ENCODE measurements around the gene SLC43A3. TPM values are rescaled to one million over a fixed set of nuclear protein-coding genes. Genes with fewer than 3 reads are reported as not detected.
A peak's percentile ranks its signal among the peaks of the same experiment; 100 is the strongest.

Gene SLC43A3
- total and polyA plus RNA-seq, 2 of the 4 experiments (the other 2 are of a cell fraction): 12.7 to 21.1 TPM

DNA sequence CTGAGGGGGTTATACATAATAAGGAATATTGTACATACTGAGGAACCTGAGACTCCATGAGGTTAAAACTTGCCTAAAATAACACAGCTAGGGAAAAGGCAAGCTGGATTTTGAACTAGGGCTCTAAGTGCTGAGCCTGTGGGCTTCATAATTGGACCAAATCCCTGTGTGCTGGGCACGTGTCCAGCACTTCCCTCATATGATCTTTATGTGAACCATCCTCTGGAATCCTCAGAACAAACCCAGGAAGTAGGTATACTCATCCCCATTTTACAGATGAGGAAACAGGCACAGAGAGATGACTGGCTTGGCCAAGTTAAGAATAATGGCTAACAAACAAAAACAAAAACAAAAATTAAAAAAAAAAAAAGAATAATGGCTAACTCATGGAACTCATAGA lies 48.3 kb upstream of the SLC43A3 start:
- TF ChIP-seq, protein P1, sequence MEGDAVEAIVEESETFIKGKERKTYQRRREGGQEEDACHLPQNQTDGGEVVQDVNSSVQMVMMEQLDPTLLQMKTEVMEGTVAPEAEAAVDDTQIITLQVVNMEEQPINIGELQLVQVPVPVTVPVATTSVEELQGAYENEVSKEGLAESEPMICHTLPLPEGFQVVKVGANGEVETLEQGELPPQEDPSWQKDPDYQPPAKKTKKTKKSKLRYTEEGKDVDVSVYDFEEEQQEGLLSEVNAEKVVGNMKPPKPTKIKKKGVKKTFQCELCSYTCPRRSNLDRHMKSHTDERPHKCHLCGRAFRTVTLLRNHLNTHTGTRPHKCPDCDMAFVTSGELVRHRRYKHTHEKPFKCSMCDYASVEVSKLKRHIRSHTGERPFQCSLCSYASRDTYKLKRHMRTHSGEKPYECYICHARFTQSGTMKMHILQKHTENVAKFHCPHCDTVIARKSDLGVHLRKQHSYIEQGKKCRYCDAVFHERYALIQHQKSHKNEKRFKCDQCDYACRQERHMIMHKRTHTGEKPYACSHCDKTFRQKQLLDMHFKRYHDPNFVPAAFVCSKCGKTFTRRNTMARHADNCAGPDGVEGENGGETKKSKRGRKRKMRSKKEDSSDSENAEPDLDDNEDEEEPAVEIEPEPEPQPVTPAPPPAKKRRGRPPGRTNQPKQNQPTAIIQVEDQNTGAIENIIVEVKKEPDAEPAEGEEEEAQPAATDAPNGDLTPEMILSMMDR (conservative IDR thresholded peaks at IDR 0.05; ENCODE audit: low read depth, low read length): no peak
- TF ChIP-seq NFE2L2 (IDR thresholded peaks at IDR 0.05; ENCODE audit: low read depth, low read length): no peak
- TF ChIP-seq RFX5 (IDR thresholded peaks at IDR 0.05; ENCODE audit: low read depth, low read length): no peak
- no peak for TF ChIP-seq CHD1 (IDR thresholded peaks at IDR 0.05; ENCODE audit: low read depth, low read length)
- TF ChIP-seq RCOR1 (IDR thresholded peaks at IDR 0.05; ENCODE audit: insufficient replicate concordance, low read length): no peak
- no peak for TF ChIP-seq FOS (IDR thresholded peaks at IDR 0.05; ENCODE audit: low read depth, low read length)
- no peak for TF ChIP-seq MAFK (IDR thresholded peaks at IDR 0.05; ENCODE audit: low read depth, low read length)
- no peak for TF ChIP-seq ELK1 (IDR thresholded peaks at IDR 0.05; ENCODE audit: borderline replicate concordance, low read depth, low read length)
- no peak for TF ChIP-seq MXI1 (IDR thresholded peaks at IDR 0.05; ENCODE audit: borderline replicate concordance, low read depth, low read length)
- TF ChIP-seq MAZ (IDR thresholded peaks at IDR 0.05; ENCODE audit: borderline replicate concordance, low read depth, low read length): no peak
- TF ChIP-seq RAD21 (IDR thresholded peaks at IDR 0.05; ENCODE audit: low read length): no peak
- TF ChIP-seq SMC3 (IDR thresholded peaks at IDR 0.05; ENCODE audit: low read depth, low read length): no peak
- no peak for TF ChIP-seq POLR2A (IDR thresholded peaks at IDR 0.05; ENCODE audit: low read depth, low read length)
- no peak for TF ChIP-seq CEBPB (IDR thresholded peaks at IDR 0.05; ENCODE audit: low read depth, low read length)
- TF ChIP-seq, protein P2, sequence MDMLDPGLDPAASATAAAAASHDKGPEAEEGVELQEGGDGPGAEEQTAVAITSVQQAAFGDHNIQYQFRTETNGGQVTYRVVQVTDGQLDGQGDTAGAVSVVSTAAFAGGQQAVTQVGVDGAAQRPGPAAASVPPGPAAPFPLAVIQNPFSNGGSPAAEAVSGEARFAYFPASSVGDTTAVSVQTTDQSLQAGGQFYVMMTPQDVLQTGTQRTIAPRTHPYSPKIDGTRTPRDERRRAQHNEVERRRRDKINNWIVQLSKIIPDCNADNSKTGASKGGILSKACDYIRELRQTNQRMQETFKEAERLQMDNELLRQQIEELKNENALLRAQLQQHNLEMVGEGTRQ (IDR thresholded peaks at IDR 0.05; ENCODE audit: low read depth, low read length): no peak
- TF ChIP-seq BHLHE40 (IDR thresholded peaks at IDR 0.05; ENCODE audit: low read depth, low read length): no peak
- Histone ChIP-seq H3K56ac (ENCODE audit: extremely low read depth, insufficient read depth, low read length) (no peak overlapping the region), H2BK5ac (ENCODE audit: low read depth, low read length, poor library complexity, severe bottlenecking) (no peak overlapping the region), H3K18ac (ENCODE audit: low read depth, low read length) (no peak overlapping the region), H3K4ac (ENCODE audit: low read depth, low read length) (no peak overlapping the region), H3K23ac (ENCODE audit: low read depth, low read length) (no peak overlapping the region), H3K4me1 (ENCODE audit: control insufficient read depth, insufficient read depth, low read length) (no peaks in the 10 kb centered on the region), H2BK120ac (ENCODE audit: low read depth, low read length) (no peak overlapping the region), H3K9me1 (ENCODE audit: insufficient read depth, low read length) (no peaks in the 10 kb centered on the region), H3K36me3 (ENCODE audit: control insufficient read depth, insufficient read depth, low read length) (no peaks in the 10 kb centered on the region), H3K14ac (replicated peaks; ENCODE audit: low read depth, low read length) (no peak overlapping the region), H3K9me3 (ENCODE audit: control insufficient read depth, insufficient read depth, low read length) (no peaks in the 10 kb centered on the region), H4K91ac (ENCODE audit: insufficient read depth, low read depth, low read length) (no peak overlapping the region), H2AK9ac (replicated peaks; ENCODE audit: low read depth, low read length, poor library complexity) (no peak overlapping the region), H4K5ac (ENCODE audit: low read depth, low read length) (no peak overlapping the region), H2BK20ac (ENCODE audit: low read depth, low read length) (no peak overlapping the region), H3K4me2 (ENCODE audit: low read depth, low read length) (no peak overlapping the region), H3K27me3 (ENCODE audit: control insufficient read depth, insufficient read depth, low read length) (peaks cover 33% of the 10 kb centered on the region), H2BK15ac (ENCODE audit: low read depth, low read length) (no peak overlapping the region), H2AK5ac (ENCODE audit: low read depth, low read length) (no peak overlapping the region), H4K8ac (ENCODE audit: low read depth in 2 of 2, low read length in 2 of 2) (no peak overlapping the region), H2AFZ (replicated peaks; ENCODE audit: low read length, poor library complexity) (no peak overlapping the region), H3K4me3 (ENCODE audit: insufficient read depth, low read depth, low read length) (no peak overlapping the region), H3K79me1 (ENCODE audit: low read depth in 1 of 2, low read length in 2 of 2) (no peaks in the 10 kb centered on the region), H4K20me1 (ENCODE audit: insufficient read depth, low read length) (no peaks in the 10 kb centered on the region; the same call in 1 of the 2 replicates), H3K27ac (ENCODE audit: insufficient read depth, low read length) (no peak overlapping the region), H3K9ac (ENCODE audit: low read depth, low read length) (no peak overlapping the region)
- intact Hi-C loops (cut with micrococcal nuclease): no loop called here
- no peak for ATAC-seq (ENCODE audit: low read depth)
- ChIA-PET POLR2A (ENCODE audit: unreplicated experiment) (interaction anchor here (0.6 kb wide), 1 partner anchor 16 kb away, joined by 9 read pairs; no protein-coding TSS in a partner anchor), CTCF (no interaction called here)
- no CpG with 5 or more reads among the region's 1 CpG for WGBS, 2 experiments (ENCODE audit: extremely low coverage in 2 of 2, insufficient read length in 1 of 2)
- BruUV-seq (replicated peaks): no TSS peak
- dilution Hi-C loops (cut with HindIII; ENCODE audit: low sequenced_read_pairs, unreplicated experiment): no loop called here
- in situ Hi-C loops (cut with MboI; ENCODE audit: low sequenced_read_pairs): loop anchor here (25.0 kb wide), 1 partner anchor 1037 kb away; the partner anchor contains the start of gene OR5B21
- peak; percentile 12 for DNase-seq

Data from IMR-90 (cell line).